HG02870 (cell line): Measurements from ENCODE around the gene TMEM200A.

Experiments used
- ATAC-seq: cut with Tn5 transposase; IDR thresholded peaks from one replicate; pipeline ENCODE4 v1.9.1; 2021; ENCODE audit warnings: mild to moderate bottlenecking, moderate library complexity; ENCODE audit not compliant: unreplicated experiment

Gene TMEM200A

GRCh38 chr6:130421585-130421984, 55.8 kb downstream of the TMEM200A start:
- no peak for ATAC-seq

GRCh38 chr6:130423044-130423443, 57.2 kb downstream of the TMEM200A start:
- ATAC-seq: no peak

- no peak for ATAC-seq
These were observed 58.9 kb downstream of the TMEM200A start for GRCh38 chr6:130424710-130425109.

- ATAC-seq: no peak
These were observed 59.7 kb downstream of the TMEM200A start for GRCh38 chr6:130425537-130425936.

GRCh38 chr6:130426066-130426721, 60.4 kb downstream of the TMEM200A start:
- no peak for ATAC-seq

GRCh38 chr6:130431346-130431852, 65.6 kb downstream of the TMEM200A start:
- no peak for ATAC-seq

GRCh38 chr6:130432838-130433237, 67.0 kb downstream of the TMEM200A start:
- ATAC-seq: no peak

GRCh38 chr6:130434174-130434873, 68.5 kb downstream of the TMEM200A start:
- ATAC-seq: no peak

- ATAC-seq: no peak
These were observed 69.4 kb downstream of the TMEM200A start for GRCh38 chr6:130435181-130435580.

GRCh38 chr6:130437961-130438360, 72.1 kb downstream of the TMEM200A start:
- no peak for ATAC-seq

- no peak for ATAC-seq
These were observed 81.6 kb downstream of the TMEM200A start for GRCh38 chr6:130447374-130447773.

GRCh38 chr6:130452336-130452735, 86.5 kb downstream of the TMEM200A start:
- ATAC-seq: no peak

- no peak for ATAC-seq
These were observed 87.4 kb downstream of the TMEM200A start for GRCh38 chr6:130453230-130453629.

GRCh38 chr6:130457605-130458004, 91.8 kb downstream of the TMEM200A start:
- ATAC-seq: no peak

- ATAC-seq: no peak
These were observed 93.5 kb downstream of the TMEM200A start for GRCh38 chr6:130459316-130459715.

- ATAC-seq: no peak
These were observed 95.1 kb downstream of the TMEM200A start for GRCh38 chr6:130460934-130461333.

GRCh38 chr6:130466052-130466747, 100.4 kb downstream of the TMEM200A start:
- no peak for ATAC-seq

- ATAC-seq: no peak
These were observed 100.9 kb downstream of the TMEM200A start for GRCh38 chr6:130466748-130467061.

- no peak for ATAC-seq
These were observed 101.6 kb downstream of the TMEM200A start for GRCh38 chr6:130467146-130468050.

GRCh38 chr6:130470766-130471165, 104.9 kb downstream of the TMEM200A start:
- no peak for ATAC-seq

GRCh38 chr6:130473886-130474285, 108.1 kb downstream of the TMEM200A start:
- ATAC-seq: no peak
